Measurements from ENCODE around the gene HSPA5. TPM values are rescaled to one million over a fixed set of nuclear protein-coding genes. Genes with fewer than 3 reads are reported as not detected.

HSPA5 gene
- total and polyA plus RNA-seq, 9 donors: 67.1 to 309 (median 147) TPM

GRCh38 chr9:125218621-125219020 is 22.5 kb downstream of the HSPA5 start:
- no peak overlapping the region for H3K4me3 ChIP-seq
- no peaks in the 10 kb centered on the region for H3K4me1 ChIP-seq (ENCODE audit: insufficient read depth)
- 89 to 96% (median 94%) methylated on average over 3 of the region's 3 CpGs for WGBS, 3 donors
- intact Hi-C loops (cut with DNase I): no loop called here
- no peak overlapping the region for H3K27ac ChIP-seq
- no peak for DNase-seq
- no peaks in the 10 kb centered on the region for H3K9me3 ChIP-seq
- no peaks in the 10 kb centered on the region for H3K36me3 ChIP-seq
- TF ChIP-seq, protein P1, sequence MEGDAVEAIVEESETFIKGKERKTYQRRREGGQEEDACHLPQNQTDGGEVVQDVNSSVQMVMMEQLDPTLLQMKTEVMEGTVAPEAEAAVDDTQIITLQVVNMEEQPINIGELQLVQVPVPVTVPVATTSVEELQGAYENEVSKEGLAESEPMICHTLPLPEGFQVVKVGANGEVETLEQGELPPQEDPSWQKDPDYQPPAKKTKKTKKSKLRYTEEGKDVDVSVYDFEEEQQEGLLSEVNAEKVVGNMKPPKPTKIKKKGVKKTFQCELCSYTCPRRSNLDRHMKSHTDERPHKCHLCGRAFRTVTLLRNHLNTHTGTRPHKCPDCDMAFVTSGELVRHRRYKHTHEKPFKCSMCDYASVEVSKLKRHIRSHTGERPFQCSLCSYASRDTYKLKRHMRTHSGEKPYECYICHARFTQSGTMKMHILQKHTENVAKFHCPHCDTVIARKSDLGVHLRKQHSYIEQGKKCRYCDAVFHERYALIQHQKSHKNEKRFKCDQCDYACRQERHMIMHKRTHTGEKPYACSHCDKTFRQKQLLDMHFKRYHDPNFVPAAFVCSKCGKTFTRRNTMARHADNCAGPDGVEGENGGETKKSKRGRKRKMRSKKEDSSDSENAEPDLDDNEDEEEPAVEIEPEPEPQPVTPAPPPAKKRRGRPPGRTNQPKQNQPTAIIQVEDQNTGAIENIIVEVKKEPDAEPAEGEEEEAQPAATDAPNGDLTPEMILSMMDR (IDR thresholded peaks at IDR 0.05): no peak
- no peak for TF ChIP-seq POLR2A (IDR thresholded peaks at IDR 0.05)
- TF ChIP-seq EP300 (IDR thresholded peaks at IDR 0.05): no peak
- H3K27me3 ChIP-seq: no peaks in the 10 kb centered on the region

DNA sequence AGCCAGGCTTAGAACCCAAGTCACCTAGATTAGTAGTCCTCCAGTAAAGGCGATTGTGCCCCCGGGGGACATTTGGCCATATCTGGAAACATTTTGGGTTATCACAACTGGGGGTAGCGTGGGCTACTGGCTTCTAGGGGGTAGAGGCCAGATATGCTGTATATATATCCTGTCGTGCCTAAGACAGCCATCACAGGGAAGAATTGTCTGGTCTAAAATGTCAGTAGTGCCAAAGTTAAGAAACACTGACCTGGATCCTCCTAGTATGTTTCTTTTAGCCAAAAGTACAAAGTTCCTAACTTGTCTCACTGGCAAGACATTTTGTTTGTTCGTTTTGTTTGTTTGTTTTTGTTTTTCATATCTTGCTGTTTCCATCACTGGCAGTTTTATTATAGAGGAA is 27.0 kb downstream of the HSPA5 start:
- Histone ChIP-seq H3K27me3 (no peaks in the 10 kb centered on the region), H3K36me3 (no peaks in the 10 kb centered on the region), H3K4me3 (no peak overlapping the region), H3K4me1 (ENCODE audit: insufficient read depth) (no peaks in the 10 kb centered on the region), H3K27ac (no peak overlapping the region), H3K9me3 (no peaks in the 10 kb centered on the region)
- TF ChIP-seq, protein P1 (IDR thresholded peaks at IDR 0.05): no peak
- TF ChIP-seq POLR2A (IDR thresholded peaks at IDR 0.05) (no peak), EP300 (IDR thresholded peaks at IDR 0.05) (no peak)
- WGBS, 3 donors: 56 to 65% (median 57%) methylated on average over 5 of the region's 5 CpGs
- intact Hi-C loops (cut with DNase I): no loop called here
- DNase-seq: no peak

DNA sequence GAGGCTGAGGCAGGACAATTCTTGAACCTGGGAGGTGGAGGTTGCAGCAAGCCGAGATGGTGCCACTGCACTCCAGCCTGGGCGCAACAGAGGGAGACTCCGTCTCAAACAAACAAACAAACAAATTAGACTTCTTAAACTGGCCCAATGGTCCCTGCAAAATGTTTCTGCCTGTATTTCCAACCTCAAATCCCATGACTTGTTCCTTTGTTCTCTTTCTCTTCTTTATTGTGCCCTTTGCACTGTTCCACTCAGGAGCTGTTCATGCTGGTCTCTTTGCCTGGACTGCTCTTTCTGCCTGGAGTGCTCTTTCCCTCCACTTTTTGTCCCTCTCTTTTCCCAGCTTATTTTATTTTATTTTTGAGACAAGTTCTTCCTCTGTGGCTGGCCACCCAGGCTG is 36.7 kb downstream of the HSPA5 start:
- 96 to 99% (median 97%) methylated on average over 3 of the region's 3 CpGs for WGBS, 3 donors
- no peaks in the 10 kb centered on the region for H3K9me3 ChIP-seq
- no peak overlapping the region for H3K27ac ChIP-seq
- intact Hi-C loops (cut with DNase I): no loop called here
- no peaks in the 10 kb centered on the region for H3K4me1 ChIP-seq (ENCODE audit: insufficient read depth)
- no peaks in the 10 kb centered on the region for H3K36me3 ChIP-seq
- H3K27me3 ChIP-seq: no peaks in the 10 kb centered on the region
- no peak for DNase-seq
- H3K4me3 ChIP-seq: no peak overlapping the region
- no peak for TF ChIP-seq EP300 (IDR thresholded peaks at IDR 0.05)
- no peak for TF ChIP-seq POLR2A (IDR thresholded peaks at IDR 0.05)
- TF ChIP-seq, protein P1 (IDR thresholded peaks at IDR 0.05): no peak

DNA sequence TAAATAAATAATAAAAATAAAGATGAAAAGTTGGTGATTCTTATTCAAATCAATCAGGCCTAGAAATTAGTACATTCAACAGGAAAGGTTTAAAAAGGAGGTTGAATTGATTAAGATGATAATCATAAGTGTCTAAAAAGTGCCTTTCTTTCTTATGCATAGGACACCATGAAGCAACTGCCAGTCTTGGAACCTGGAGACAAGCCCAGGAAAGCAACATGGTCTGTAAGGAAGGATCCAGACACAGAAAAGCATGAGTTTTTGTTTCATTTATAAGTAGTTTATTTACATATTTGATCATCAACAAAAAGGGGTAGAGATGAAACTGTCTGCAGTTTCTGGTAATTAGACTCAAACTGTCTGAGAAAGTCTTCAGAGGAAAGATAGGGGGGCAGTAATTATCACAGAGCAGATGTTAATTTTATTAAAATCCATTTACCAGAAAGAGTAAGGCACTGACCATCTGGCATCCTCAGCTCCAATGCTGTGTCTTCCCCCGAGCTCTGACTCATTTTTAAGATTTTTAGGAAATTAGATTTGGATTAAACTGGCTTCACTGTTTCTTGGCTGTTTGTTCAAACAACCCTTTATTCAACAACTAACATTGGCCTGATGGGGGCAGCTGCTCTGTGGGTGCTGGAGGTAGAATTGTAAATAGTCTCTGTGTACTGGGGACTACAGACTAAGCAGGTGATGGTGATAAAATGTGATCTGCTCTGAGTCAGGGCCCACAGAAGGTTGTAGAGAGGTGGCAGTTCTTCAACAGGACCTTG is 38.1 kb downstream of the HSPA5 start:
- no peak for DNase-seq
- Histone ChIP-seq H3K4me3 (no peak overlapping the region), H3K27me3 (no peaks in the 10 kb centered on the region), H3K9me3 (no peaks in the 10 kb centered on the region), H3K36me3 (no peaks in the 10 kb centered on the region), H3K4me1 (ENCODE audit: insufficient read depth) (no peaks in the 10 kb centered on the region), H3K27ac (no peak overlapping the region)
- TF ChIP-seq, protein P1 (IDR thresholded peaks at IDR 0.05): no peak
- TF ChIP-seq POLR2A (IDR thresholded peaks at IDR 0.05) (no peak), EP300 (IDR thresholded peaks at IDR 0.05) (no peak)
- WGBS, 3 donors: 54 to 65% (median 63%) methylated on average over 1 of the region's 1 CpG
- intact Hi-C loops (cut with DNase I): no loop called here

All from ovary (tissue), 9 donors.